SH-SY5Y (cell line): ENCODE measurements around the gene RNASEH2B.

Experiments used
- GATA2 ChIP-seq: IDR thresholded peaks from 2 replicates; pipeline ENCODE4 v1.6.1; 2011; ENCODE audit warnings: mild to moderate bottlenecking, low read depth, low read length
- GATA3 ChIP-seq: IDR thresholded peaks from 2 replicates; pipeline ENCODE4 v1.6.1; 2011; ENCODE audit warnings: low read depth, mild to moderate bottlenecking, low read length, moderate library complexity

- no peak for TF ChIP-seq GATA2
- TF ChIP-seq GATA3, result no peak
Observed at GRCh38 chr13:50883728-50884127, 25.9 kb upstream of the RNASEH2B start.
